Osteocyte (in vitro differentiated cells): ENCODE measurements around the gene BIK. TPM values are rescaled to one million over a fixed set of nuclear protein-coding genes. Genes with fewer than 3 reads are reported as not detected.

Source experiments
- DNase-seq: peaks from one replicate; pipeline ENCODE4 v3.0.0; 2021; ENCODE audit warnings: mixed read lengths; ENCODE audit not compliant: unreplicated experiment; ENCODE audit errors: extremely low spot score
- H3K27ac Mint-ChIP-seq: one replicate; pipeline ENCODE4 v1.8.0; 2021; ENCODE audit warnings: mild to moderate bottlenecking, mixed read lengths; ENCODE audit not compliant: unreplicated experiment
- H3K27me3 Mint-ChIP-seq: one replicate; pipeline ENCODE4 v1.8.0; 2021; ENCODE audit warnings: mixed read lengths; ENCODE audit not compliant: unreplicated experiment
- H3K36me3 Mint-ChIP-seq: one replicate; pipeline ENCODE4 v1.8.0; 2021; ENCODE audit warnings: mixed read lengths; ENCODE audit not compliant: unreplicated experiment
- H3K4me1 Mint-ChIP-seq: one replicate; pipeline ENCODE4 v1.8.0; 2021; ENCODE audit warnings: mixed read lengths; ENCODE audit not compliant: unreplicated experiment
- H3K4me3 Mint-ChIP-seq: one replicate; pipeline ENCODE4 v1.8.0; 2021; ENCODE audit warnings: mild to moderate bottlenecking, moderate library complexity, mixed read lengths; ENCODE audit not compliant: unreplicated experiment
- H3K9me3 Mint-ChIP-seq: one replicate; pipeline ENCODE4 v1.8.0; 2021; ENCODE audit warnings: mixed read lengths; ENCODE audit not compliant: unreplicated experiment
- CTCF ChIP-seq: fragments of 200-600 bp; sonication (generic); IDR thresholded peaks from 2 replicates; pipeline ENCODE4 v1.5.0; 2021; ENCODE audit warnings: antibody characterized with exemption, mild to moderate bottlenecking, moderate library complexity
- total RNA-seq: library from RNA; stranded (reverse); gene quantifications from 2 replicates; pipeline ENCODE4 v1.2.1, GENCODE V29; 2021

Gene BIK
- total RNA-seq, 1 donor from 2014 or later = not detected

- no peak for TF ChIP-seq CTCF
- Mint-ChIP-seq H3K9me3 (no peaks in the 10 kb centered on the region), H3K27ac (no peak overlapping the region)
These were observed 44.5 kb downstream of the BIK start for GRCh38 chr22:43154887-43155536.

DNA sequence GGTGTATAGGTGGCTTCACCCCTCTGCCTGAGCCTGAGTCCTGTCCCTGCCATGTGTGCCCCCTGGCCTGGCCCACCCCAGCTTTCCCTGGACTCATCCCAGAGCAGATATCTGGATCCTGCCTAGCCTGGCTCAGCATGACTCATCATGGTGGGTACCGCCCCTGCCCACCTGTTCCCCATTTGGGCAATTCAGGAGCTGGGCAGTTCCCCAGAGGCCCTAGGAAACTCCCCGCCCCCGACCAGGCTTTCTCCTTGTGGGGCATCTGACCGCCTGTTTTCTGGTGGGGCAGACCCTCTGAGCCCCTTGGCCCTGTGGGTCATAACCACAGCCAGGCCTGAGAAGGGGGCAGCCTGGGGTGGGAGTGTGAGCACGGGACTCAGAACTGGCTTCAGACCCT is 45.2 kb downstream of the BIK start:
- Mint-ChIP-seq H3K9me3 (no peaks in the 10 kb centered on the region), H3K4me1 (peaks cover 31% of the 10 kb centered on the region), H3K27me3 (no peaks in the 10 kb centered on the region), H3K27ac (no peak overlapping the region), H3K4me3 (no peak overlapping the region), H3K36me3 (no peaks in the 10 kb centered on the region)
- TF ChIP-seq CTCF = no peak
- no peak for DNase-seq

More at GRCh38 chr22:43154887-43155536, 44.5 kb downstream of the BIK start:
- no peak for DNase-seq
- peaks cover 27% of the 10 kb centered on the region for H3K4me1 Mint-ChIP-seq
- no peak overlapping the region for H3K4me3 Mint-ChIP-seq
- no peaks in the 10 kb centered on the region for H3K36me3 Mint-ChIP-seq
- H3K27me3 Mint-ChIP-seq = no peaks in the 10 kb centered on the region

GRCh38 chr22:43156413-43156812 is 45.9 kb downstream of the BIK start:
- DNase-seq = no peak
- H3K36me3 Mint-ChIP-seq = no peaks in the 10 kb centered on the region
- no peak for TF ChIP-seq CTCF
- no peak overlapping the region for H3K4me3 Mint-ChIP-seq
- no peaks in the 10 kb centered on the region for H3K27me3 Mint-ChIP-seq
- H3K9me3 Mint-ChIP-seq = no peaks in the 10 kb centered on the region
- H3K27ac Mint-ChIP-seq = no peak overlapping the region
- H3K4me1 Mint-ChIP-seq = peaks cover 27% of the 10 kb centered on the region

- Mint-ChIP-seq H3K9me3 (no peaks in the 10 kb centered on the region), H3K4me1 (peaks cover 17% of the 10 kb centered on the region), H3K36me3 (no peaks in the 10 kb centered on the region), H3K4me3 (no peak overlapping the region), H3K27ac (no peak overlapping the region), H3K27me3 (no peaks in the 10 kb centered on the region)
- no peak for TF ChIP-seq CTCF
- no peak for DNase-seq
These were observed 47.5 kb downstream of the BIK start for GRCh38 chr22:43157874-43158546.

DNA sequence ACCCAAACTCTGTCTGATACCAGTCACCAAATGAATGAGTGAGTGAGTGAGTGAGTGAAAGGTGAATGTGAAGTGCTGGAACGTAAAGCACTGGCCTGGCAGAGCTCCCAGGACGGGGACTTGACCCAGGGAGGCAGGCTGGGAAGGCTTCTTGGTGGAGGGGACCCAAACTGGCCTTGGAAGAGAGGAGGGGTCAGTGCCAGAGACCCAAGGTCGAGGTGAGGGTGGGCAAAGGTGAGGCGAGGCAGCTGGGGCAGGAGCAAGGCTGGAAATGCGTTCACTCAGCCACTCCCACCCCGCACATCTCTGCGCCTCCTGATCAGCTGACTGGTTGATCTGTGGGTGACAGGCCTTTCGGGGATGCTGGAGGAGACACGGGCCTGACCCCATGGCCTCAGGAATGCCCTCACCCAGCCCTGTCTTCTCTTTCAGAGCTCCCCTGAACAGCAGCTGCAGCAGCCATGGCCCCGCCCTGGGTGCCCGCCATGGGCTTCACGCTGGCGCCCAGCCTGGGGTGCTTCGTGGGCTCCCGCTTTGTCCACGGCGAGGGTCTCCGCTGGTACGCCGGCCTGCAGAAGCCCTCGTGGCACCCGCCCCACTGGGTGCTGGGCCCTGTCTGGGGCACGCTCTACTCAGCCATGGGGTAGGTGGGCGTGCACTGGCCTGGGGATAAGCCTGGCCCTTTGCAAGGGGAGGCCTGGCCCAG is 48.4 kb downstream of the BIK start:
- Mint-ChIP-seq H3K9me3 (no peaks in the 10 kb centered on the region), H3K4me3 (no peak overlapping the region), H3K27ac (no peak overlapping the region), H3K4me1 (peaks cover 15% of the 10 kb centered on the region), H3K36me3 (no peaks in the 10 kb centered on the region), H3K27me3 (no peaks in the 10 kb centered on the region)
- no peak for TF ChIP-seq CTCF
- DNase-seq = no peak
